HG03045 (cell line): Measurements from ENCODE around the gene CEP350.

Experiments used
- ATAC-seq: cut with Tn5 transposase; IDR thresholded peaks from one replicate; pipeline ENCODE4 v1.9.1; 2021; ENCODE audit warnings: mild to moderate bottlenecking, moderate library complexity; ENCODE audit not compliant: unreplicated experiment

The CEP350 gene

DNA sequence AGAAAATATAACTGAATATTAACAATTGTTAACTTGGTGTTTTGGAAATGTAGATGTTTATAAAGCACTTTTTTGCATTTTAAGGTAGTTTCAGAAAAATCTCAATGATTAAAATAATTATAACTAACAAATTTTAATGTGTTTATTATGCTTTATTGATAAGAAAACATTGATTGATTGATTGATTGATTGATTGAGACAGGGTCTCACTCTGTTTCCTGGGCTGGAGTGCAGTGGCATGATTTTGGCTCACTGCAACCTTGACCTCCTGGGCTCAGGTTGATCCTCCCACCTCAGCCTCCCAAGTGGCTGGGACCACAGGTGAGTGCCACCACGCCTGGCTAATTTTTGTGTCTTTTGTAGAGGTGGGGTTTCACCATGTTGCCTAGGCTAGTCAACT lies 106.4 kb downstream of the CEP350 start:
- ATAC-seq: no peak

DNA sequence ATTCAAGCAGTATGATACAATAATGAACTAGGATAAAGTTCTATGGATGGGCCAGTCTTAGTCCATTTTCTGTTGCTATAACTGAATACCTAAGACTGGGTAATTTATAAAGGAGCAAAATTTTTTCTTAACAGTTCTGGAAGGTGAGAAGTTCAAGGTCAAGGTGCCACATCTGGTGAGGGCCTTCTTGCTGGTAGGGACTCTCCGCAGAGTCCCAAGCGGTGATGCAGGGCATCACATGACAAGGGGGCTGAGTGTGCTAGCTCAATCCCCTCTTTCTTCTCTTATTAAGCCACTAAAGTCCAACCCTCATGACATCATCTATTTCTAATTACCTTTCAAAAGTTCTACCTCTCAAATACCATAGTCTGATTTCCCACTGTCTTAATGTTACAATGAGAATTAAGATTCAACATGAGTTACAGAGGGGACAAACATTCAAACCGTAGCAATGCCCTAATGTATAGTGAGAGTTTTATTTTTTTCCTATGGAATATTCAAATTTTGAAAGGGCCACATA lies 107.9 kb downstream of the CEP350 start:
- ATAC-seq: no peak

DNA sequence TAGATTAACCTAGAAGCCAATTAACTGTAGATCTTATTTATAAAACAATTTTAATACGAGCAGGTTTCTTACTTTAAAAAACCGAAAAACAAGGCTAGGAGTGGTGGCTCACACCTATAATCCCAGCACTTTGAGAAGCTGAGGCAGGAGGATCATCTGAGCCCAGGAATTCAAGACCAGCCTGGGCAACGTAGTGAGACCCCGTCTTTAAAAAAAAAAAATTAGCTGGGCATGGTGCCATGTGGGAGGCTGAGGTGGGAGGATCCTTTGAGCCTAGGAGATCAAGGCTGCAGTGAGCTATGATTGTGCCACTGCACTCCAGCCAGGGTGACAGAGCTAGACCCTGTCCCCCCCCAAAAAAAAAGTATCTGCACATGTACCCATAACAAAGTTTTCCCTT lies 110.8 kb downstream of the CEP350 start:
- ATAC-seq: no peak

DNA sequence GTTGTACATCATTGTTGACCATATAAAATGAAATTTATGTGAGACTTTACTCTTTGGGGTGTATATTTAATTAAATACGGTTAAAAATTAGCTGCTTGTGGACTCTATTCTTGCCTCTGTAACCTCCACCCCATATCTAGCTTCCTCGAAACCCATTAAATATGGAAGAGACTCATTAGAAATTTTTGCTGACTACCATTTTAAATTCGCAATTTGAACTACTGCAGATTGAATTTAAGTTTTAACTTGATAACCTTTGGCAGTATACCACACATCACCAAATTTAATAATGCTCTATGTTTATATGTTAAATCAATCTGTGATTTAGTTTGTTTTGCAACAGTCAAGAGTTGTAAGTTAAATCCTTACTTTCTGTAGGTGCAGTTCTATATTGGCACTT lies 111.5 kb downstream of the CEP350 start:
- no peak for ATAC-seq

DNA sequence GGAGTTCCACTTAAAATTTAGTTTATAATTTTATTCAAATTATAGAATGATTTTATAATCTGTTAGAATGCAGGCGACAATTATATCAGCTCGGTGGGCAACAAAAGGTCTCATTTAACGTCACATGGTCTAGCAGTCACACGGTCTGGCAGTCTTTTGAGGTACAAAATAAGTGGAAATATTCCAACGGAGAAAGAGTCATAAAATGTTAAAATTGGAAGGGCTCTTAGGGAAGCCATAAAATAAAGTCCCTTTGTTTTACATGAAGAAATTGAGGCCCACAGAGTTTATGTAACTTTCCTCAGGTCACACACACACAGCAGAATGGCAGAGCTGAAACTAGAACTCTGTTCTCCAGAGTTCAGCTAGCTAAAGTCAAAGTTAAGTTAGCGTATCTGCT lies 115.7 kb downstream of the CEP350 start:
- no peak for ATAC-seq

DNA sequence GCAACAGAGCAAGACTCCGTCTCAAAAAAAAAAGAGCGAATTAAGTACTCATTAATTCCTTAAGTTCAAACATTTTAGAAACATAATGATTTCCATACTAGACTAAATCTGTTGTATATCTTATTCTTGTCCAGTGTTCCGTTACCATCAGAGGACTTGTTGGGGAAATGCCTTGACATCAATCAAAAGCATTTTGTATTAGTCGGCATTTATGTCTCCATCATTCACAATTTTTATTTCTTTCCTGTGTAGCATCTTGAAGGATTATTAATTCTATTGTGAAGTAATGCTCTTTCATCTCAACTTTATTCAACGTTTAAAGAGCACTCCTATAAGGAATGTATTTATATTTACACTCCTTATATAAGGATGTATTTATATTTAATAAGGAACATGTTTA lies 117.1 kb downstream of the CEP350 start:
- no peak for ATAC-seq

DNA sequence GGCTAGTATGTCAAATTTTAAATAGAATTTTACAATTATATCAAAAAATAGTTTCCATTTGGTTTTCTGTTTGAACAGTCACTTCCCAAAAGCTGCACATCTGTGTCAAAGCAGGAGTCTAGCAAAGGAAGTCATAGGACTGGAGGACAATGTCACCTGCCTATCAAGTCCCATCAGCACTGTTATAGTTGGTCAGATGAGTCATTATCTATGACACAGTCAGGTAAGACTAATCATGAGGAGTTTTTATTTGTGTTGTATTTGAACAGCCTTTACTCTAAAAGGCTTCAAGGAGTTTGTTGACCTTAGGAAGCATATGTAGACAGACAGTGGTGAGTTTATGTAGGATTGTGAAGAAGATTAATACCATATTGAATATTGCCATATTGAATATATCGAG lies 125.8 kb downstream of the CEP350 start:
- no peak for ATAC-seq

DNA sequence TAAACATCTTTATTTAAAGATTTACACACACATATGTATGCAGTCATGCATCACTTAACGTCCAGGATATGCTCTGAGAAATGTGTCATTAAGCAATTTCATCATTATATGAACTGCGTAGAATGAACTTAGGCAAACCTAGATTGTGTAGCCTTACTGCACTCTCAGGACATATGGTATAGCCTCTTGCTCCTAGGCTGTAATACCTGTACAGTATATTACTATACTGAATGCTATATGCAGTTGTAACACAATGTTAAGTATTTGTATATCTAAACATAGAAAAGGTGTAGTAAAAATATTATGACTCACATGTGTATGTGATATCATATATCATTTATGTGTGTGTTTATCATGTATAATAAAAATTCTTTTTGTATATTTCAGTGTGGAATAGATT lies 126.9 kb downstream of the CEP350 start:
- ATAC-seq: no peak

DNA sequence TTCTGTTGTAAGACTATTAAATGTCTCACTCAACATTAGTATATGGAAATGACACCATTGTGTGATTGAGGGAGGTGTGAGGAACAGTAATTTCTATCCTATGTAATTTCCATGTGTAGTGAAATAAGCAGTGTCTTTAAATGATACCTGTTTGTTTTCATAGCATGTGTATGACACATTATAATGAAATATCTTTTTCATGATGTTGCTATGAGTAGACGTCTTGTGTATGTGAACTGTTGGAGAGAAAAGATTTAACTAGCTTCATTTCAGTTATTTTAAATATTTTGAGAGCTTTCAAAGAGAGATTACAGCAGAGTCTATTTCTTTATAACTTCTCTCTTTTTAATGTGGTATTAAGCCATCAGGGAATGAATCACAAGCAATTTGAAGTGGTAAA lies 128.6 kb downstream of the CEP350 start:
- no peak for ATAC-seq

DNA sequence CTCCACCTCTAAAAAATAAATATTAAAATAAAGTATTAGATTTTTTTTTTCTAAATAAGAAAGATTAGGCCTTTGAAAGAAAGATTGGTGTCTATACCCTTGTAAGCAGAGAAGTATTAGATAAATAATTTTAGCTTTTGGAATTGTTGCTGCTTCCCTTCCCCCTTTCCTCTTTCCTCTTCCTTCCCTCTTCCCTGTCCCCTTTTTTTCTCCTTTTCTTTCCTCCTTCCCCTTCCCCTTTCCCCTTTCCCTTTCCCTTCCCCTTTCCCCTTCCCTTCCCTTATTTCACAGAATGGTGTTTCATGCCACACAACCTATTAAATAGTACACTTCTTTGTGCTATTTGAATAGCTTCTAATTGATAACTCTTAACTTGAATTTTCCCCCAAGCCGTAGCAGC lies 130.3 kb downstream of the CEP350 start:
- no peak for ATAC-seq

DNA sequence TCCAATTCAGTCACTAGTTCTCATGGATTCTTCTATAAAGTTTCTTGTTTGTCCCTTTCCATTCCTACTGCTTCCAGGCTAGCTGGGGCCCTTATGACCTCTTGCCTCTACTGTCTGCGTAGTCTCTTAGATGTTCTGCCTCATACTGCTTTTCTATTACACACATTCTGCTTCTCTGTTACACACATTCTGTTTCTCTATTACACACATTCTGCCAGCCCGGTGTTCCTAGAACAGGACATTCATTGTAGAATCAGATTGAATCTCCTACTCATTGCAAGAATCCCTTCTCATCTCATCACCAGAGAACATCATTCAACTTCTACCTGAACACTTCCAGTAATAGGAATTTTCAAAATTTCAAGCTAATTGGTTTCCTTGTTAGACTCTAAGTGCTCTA lies 130.7 kb downstream of the CEP350 start:
- no peak for ATAC-seq

DNA sequence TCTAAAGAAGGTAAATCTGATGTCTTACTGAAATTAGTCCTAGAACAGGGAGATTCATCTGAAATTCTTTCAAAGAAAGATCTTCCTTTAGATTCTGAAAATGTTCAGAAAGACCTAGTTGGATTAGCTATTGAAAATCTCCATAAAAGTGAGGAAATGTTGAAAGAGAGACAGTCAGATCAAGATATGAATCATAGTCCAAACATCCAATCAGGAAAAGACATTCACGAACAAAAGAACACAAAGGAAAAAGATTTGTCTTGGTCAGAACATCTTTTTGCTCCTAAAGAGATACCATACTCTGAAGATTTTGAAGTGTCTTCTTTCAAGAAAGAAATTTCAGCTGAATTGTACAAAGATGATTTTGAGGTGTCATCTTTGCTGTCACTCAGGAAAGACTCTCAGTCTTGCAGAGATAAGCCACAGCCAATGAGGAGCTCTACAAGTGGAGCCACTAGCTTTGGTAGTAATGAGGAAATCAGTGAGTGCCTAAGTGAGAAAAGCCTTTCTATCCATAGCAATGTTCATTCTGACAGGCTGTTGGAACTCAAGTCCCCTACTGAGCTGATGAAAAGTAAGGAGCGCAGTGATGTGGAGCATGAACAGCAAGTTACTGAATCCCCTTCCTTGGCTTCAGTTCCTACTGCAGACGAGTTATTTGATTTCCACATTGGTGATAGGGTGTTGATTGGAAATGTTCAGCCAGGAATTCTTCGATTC lies 138.5 kb downstream of the CEP350 start:
- no peak for ATAC-seq

DNA sequence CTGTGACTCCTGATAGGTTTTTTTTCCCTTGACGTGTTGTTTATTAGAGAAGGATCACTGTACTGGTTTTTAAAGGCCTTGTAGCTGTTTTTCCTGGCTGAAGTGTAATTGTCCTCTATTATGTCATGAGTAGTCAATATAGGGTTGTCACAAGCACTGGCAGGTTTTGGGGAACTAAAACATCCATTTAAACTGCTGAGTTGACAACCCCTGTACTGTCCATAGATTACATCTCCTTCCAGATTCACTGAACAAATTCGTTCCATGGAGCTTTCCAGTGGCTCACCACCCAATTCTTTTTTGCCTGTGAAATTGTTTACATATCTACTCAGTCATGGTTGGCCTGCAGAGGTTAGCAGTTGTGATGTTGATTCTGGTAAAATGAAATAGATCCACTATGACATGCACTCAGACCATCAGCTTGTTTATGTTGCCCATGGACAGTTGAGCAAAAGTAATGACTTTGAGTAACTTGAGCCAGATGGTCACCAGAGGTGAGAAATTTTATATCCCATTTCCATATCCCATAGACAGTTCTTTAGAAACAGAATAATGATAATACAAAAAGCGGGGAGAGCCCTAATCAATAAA lies 140.2 kb downstream of the CEP350 start:
- no peak for ATAC-seq

DNA sequence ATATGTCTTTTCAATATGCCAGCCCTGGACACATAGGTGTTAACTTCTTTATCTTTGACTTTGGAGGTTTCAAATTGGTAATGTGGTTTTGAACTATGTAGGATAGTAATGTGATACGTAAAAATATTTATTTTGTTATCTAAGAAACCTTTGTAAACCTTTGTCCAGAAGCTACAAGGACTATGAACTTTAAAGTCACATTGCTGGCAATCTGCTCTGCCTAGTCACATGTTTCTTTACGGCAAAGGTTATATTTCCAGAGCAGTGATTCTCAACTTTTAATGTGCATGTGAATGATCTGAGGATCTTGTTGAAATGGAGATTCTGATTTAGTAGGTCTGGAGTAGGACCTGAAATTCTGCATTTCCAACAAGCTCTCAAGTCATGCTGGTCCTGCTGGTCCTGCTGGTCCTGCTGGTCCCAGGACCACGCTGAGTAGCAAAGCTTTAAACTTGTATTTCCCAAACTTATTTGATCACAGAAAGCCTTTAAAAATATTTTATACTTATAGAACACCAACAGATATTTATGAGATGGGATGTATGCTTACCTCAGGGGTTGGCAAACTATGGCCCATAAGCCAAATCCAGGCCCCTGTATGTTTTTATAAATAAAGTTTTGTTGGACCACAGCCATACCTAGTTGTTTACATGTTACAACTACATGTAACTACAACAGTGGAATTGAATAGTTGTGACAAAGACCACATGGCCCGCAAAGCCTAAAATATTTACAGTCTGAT lies 142.1 kb downstream of the CEP350 start:
- no peak for ATAC-seq

DNA sequence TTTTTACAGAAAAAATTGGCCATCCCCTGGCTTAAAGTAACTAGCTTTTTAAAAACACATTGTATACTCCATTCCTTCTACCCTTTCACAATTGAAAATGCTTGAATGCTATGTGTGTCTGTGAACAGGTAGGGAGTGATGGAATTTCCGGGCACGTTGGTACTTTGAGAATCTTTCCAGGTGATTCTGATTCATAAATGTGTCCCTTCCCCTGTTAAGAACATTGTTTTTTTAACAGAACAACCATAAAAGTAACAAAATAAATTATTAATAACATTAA lies 142.7 kb downstream of the CEP350 start:
- no peak for ATAC-seq

DNA sequence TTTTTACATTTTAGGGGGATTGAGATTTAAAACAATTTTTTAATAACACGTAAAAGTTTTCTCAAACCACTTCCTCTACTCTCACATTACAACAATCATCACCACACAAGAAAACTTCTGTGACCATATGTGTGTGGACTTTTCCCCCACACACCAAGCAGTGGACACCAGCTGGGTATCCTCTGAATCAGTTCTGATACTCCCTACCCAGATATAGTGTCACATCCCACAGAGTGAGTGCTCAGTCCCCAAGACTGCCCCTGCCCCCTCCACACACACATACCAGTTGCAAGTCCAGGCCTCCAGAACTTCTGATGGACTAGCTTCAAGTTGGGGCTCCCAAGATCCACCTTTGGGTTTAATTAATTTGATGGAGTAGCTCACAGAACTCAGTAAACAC lies 146.8 kb downstream of the CEP350 start:
- ATAC-seq: no peak

DNA sequence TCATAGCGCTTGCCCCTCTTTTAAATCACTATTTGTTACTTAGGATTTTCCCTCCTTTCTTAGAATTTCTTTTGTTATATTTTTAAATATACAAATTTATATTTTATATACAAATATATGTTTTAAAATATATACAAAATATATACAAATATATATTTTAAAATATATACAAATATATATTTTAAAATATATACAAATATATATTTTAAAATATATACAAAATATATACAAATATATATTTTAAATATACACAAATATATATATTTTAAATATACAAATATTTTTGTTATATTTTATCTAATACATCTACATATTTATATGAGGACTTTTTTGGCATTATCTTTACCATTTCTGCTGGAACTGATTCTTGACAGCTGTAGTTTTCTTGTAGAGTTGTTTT lies 149.2 kb downstream of the CEP350 start:
- no peak for ATAC-seq

DNA sequence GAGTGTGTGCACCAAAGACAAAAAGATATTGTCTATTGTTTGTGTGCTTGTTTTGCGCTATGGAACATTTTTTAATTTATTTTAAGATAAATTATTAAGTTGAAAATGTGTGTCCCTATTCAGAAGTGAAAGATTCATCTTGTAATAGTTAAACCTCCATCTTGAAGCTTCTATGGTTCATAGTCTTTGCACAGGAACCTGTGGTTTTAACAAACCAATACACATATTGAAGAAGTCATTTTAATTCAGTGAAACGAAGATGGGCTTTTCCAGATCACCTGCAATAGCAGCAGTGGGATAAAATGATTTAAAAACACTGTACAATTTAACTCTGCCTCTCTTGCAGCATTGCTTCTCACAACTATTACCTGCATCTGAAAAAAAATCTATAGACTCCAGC lies 157.5 kb downstream of the CEP350 start:
- ATAC-seq: no peak

DNA sequence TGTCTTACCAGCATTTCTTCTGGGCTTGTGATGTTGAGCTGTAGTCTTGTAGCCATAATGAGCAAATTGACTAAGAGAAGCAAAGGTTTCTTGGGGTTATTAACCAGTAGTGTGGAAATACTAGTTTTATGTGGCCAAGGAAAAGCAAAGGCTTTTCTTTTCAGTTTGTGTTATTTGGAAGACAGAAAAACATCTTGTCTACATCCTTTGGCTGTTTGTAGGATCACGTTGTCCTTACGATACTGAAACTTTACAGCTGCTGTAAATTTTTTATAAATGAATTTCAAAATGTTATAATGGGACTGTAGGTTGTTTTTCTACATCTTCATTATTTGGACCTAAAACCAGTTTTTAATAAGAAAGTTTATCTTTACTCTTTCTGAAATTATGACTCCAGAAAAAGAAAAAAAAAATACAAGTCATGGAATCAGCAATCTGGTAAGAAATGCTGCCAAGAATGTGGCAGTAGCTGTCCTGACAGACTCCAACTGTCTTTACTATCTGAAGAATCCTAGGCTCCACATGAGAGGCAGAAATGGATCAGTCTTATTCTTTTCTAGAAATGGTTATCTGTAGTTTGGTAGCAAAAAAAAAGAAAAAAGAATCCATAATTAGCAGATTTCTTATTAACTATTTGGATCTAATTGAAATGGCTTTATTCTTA lies 158.5 kb downstream of the CEP350 start:
- ATAC-seq: no peak

DNA sequence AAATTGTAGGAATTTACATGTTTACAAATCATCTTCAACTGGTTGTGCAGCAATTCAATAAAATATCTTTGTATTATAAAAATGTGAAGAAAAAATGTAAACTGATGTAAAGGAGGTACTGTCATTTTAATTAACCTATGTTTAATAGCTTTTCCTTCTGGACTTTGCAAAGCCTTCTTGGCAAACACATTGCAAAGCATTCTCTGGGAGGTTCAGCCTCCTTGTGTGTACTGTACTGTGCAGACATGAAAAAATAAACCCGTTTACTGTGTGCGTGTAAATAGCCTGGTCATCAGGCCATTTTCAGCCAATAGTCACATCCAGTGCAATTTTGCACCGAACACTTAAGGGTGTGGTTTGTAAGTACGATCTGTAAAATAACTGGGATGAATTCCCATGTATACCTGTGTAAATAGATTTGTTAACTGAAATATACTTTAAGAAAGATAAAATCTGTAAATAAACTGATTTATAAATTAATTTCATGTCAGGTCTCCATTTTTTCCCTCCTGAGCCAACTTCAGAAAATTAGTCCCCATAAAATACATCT lies 159.9 kb downstream of the CEP350 start:
- no peak for ATAC-seq

DNA sequence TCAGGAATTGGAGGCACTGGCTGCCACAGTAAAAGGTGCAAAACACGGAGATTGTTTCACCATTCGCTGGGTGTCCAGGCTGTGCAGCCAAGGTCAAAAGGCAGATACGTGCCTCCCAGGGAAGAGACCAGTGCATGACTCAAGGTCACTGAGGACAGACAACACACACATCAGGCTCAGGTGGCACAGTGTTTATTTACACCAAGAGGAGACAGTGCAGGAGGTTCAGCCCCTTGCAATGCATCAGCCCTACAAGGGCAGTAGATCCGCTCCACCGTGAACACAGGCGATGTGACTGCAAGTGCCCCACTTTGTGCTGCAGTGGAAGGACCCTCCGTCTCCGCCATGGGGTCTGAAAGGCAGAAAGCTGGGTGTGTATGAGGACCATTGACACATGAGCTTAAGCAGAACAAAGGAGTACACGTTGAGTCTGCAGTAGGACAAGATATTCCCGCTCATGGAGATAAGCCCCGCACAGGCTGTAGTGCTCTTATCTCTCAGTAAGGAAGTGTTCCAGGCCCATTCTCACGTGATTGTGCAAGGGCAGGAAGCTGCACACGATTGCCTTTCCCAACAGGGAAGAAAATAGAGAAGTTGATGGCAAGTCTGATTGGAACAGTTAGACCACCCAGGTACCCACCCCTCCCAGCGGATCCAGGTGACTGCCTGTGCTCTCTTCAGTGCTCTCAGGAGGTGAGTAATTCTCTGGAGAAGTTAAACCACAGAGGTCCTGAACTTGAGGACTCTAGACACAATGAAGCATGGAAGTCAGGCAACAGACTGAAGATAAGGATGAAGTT lies 162.6 kb downstream of the CEP350 start:
- ATAC-seq: no peak
